Coronary artery (tissue), 2 donors: ENCODE data around the gene TRPM6.

ENCODE experiments used
- DNase-seq: peaks from one replicate; pipeline ENCODE4 v3.0.0-alpha.2; 2017; ENCODE audit warnings: low spot score
- H3K27ac ChIP-seq, 2 donors: fragments of 200-600 bp; sonication (generic); one replicate each; pipeline ENCODE4 v1.5.1; 2016 to 2019
- H3K4me3 ChIP-seq: fragments of 200-600 bp; sonication (generic); 2 replicates; pipeline ENCODE4 v1.5.1; 2016; ENCODE audit warnings: mild to moderate bottlenecking, moderate library complexity
- CTCF ChIP-seq: fragments of 200-600 bp; sonication (generic); IDR thresholded peaks from one replicate; pipeline ENCODE4 v1.5.1; 2019; ENCODE audit warnings: antibody characterized with exemption

The TRPM6 gene

GRCh38 chr9:74803376-74804017 is 84.2 kb downstream of the TRPM6 start:
- no peak overlapping the region for H3K4me3 ChIP-seq
- H3K27ac ChIP-seq = no peak overlapping the region
- TF ChIP-seq CTCF = no peak
- DNase-seq = no peak

GRCh38 chr9:74800226-74800625 is 87.5 kb downstream of the TRPM6 start:
- no peak for TF ChIP-seq CTCF
- no peak for DNase-seq
- H3K27ac ChIP-seq = no peak overlapping the region
- H3K4me3 ChIP-seq = no peak overlapping the region

- Histone ChIP-seq H3K4me3 (no peak overlapping the region), H3K27ac (no peak overlapping the region)
- TF ChIP-seq CTCF = no peak
- DNase-seq = no peak
Measured at GRCh38 chr9:74795803-74796202, 91.9 kb downstream of the TRPM6 start.

GRCh38 chr9:74795081-74795480 is 92.6 kb downstream of the TRPM6 start:
- H3K4me3 ChIP-seq = no peak overlapping the region
- no peak for DNase-seq
- H3K27ac ChIP-seq = no peak overlapping the region
- TF ChIP-seq CTCF = no peak

- H3K27ac ChIP-seq = no peak overlapping the region
- no peak for DNase-seq
- H3K4me3 ChIP-seq = no peak overlapping the region
- no peak for TF ChIP-seq CTCF
Measured at GRCh38 chr9:74784506-74784905, 103.2 kb downstream of the TRPM6 start.

- no peak overlapping the region for H3K4me3 ChIP-seq
- no peak overlapping the region for H3K27ac ChIP-seq
- DNase-seq = no peak
- no peak for TF ChIP-seq CTCF
Measured at GRCh38 chr9:74783408-74783807, 104.3 kb downstream of the TRPM6 start.

GRCh38 chr9:74777136-74777879 is 110.4 kb downstream of the TRPM6 start:
- H3K4me3 ChIP-seq = no peak overlapping the region
- peak; percentile 51 for TF ChIP-seq CTCF
- no peak overlapping the region for H3K27ac ChIP-seq
- no peak for DNase-seq
